Stimulated activated CD4-positive, alpha-beta T cell treated with anti-CD3 and anti-CD28 coated beads, TNF-alpha, amount 100 ng/mL, for 4 hours (primary cell): ENCODE measurements around the gene HOXC9.

Source experiments
- DNase-seq, 3 experiments: peaks; one replicate each; pipeline ENCODE4 v3.0.0-alpha.2; 2020; ENCODE audit warnings: low read depth in 3 of 3

Gene HOXC9

GRCh38 chr12:54000116-54001114, at the start of gene HOXC9:
HOXC9 (plus strand) TSS chr12:54000161; CDS start chr12:54000189, 28 bp downstream.
- DNase-seq, result no peak

DNA sequence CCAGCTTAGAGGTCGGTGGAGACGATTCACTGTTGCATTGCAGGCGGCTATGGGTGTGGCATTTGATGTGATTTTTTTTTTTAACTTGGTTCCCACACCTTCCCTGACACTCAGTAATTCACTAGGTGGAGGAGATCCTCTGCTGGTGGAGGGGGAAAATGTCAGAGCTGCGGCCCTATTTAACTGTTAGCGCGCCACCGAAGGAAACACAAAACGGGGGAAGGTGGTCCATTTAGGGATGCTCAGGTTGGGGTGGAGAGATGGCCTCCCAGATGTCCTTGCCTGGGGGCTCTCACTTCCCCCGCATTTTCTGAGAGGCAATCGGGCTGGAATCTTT, 49.6 kb upstream of the HOXC9 start:
- DNase-seq, result no peak

GRCh38 chr12:53950789-53951576, 49.0 kb upstream of the HOXC9 start:
- DNase-seq, result no peak

DNA sequence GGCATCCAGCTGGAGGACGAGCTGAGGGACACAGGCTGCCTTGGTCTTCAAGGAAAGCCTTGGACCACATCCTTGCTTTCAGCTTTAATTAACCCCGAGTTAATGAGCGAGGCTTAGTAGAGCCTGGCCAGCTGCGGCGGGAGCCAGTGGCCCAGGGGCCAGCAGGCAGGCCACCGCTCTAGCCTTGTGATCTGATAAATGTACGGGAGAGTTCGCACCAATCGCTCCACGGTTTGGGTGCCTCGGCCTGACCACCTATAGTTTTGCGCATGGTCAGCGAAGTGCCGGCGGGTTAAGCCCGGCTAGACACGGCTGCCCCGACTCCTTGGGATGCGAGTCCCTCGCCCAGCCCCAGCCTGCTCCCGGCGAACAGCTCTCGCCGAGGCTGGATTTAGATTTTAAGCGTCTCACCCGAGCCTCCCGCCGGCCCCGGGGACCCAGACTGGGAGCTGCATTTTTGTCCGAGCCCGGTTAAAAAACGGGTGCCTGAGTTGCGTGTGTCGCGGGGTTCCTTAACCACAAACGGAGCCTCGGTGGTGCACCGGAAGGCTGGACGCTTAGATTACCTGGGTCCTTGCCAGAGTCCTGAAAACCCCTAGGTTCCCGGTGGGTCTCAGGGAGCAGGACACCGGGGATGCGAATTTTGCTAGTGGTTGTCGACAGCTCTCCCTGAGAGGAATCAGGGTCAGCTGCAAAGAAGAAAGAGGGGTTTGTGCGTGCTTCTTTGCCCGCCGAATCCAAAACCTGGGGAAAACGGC, 48.2 kb upstream of the HOXC9 start:
- no peak for DNase-seq

DNA sequence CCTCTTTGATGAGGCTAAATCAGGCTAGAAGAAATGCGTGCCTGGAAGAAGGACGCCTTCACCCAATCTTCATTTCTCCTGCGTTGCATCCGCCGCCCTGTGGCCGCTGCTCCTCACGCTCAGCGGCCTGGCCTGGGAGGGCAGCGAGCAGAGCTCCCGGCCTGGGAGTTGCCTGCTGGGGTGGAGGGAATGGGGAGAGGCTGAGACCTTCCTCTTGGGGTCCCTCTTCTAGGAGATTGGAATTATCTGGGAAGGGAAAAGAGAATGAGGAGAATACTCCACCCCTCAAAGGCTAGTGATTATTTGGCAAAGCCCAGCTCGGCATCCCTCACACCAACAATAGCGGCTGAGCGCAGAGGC, 47.6 kb upstream of the HOXC9 start:
- DNase-seq, result no peak

DNA sequence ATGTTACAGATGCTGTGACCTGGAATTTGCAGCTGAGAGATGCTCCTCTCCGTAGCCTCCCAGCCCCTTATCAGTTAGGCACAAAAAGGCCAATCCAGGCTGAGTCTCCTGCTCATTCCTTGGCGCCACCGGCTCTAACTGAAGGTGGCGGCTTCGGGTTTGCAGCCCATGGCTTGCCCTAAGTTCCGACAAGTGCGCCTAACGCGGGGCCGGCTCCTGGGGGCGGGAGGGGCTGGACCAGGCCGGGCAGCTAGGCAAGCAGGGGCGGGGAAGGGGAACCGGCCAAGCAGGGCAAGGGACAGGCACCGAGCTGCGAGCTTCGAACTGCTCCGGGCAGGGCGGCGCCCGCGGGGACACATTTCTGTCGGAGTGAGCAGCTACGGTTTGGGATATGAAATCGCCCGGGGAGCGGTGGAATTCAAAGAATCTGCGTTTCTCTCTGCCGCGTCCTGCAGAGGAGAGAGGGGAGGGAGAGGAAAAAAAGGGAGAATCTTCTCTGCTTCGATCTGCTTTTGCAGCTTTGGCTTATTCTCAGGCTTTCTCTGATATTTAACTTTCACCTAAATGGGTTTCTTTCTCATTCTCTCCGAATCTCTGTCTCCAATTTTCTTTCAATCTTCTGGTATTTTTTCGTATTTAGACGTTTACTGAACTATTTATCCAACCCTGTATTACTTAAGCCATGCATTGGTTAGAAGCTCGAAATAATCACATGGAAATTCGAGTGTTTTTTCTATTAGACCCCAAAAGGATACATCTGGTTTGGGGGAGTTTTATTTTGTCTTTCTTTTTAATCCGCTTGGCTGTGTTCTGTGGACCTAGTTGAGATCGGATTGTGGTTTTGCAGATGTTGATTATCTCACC, 46.9 kb upstream of the HOXC9 start:
- no peak for DNase-seq

- no peak for DNase-seq
Observed at GRCh38 chr12:53953831-53954693, 45.9 kb upstream of the HOXC9 start.

DNA sequence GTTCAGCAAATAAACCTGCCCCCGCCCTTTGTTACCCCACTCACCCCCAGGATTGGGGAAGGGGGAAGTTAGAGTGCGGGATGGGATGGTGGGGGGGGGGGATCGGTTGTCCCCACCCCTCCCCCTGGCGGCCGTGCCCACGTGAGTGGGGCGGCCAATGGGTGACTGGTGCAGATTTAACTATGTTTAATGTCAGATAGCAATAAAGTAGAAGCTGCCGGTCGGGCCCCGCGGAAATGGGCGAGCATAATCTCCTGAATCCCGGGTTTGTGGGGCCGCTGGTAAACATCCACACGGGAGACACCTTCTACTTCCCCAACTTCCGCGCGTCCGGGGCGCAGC, 45.3 kb upstream of the HOXC9 start, which contains the start of gene HOXC12:
TSS of gene HOXC12 (plus strand) at position 210 of the 342 bp plus-strand sequence. CDS start at position 237, 27 bp downstream.
- no peak for DNase-seq

GRCh38 chr12:53955036-53955775, 44.8 kb upstream of the HOXC9 start:
- no peak for DNase-seq

DNA sequence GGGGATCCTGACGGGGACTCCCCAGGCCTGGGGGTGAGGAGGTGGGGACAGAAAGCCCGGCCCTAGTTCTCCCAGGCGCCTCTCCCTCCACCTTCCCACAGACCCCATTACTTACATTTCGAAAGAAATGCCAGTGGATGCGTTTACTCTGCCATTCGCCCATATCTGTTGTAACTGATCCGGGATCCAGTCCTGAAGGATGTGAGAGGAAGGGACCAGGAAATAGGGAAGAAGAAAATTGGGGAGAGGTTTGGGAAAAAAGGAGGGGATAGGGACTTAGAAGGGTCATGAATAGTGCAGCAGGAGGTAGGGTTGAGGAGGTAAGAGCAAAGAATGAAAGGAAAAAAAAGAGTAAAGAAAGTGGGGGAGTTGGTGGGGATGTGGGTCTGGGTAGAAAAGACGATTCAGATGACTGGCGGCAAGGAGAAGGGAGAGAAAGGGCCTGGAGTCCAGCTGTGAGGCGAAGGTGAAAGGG, 44.1 kb upstream of the HOXC9 start:
- no peak for DNase-seq

- no peak for DNase-seq
Observed at GRCh38 chr12:53956251-53956887, 43.6 kb upstream of the HOXC9 start.

DNA sequence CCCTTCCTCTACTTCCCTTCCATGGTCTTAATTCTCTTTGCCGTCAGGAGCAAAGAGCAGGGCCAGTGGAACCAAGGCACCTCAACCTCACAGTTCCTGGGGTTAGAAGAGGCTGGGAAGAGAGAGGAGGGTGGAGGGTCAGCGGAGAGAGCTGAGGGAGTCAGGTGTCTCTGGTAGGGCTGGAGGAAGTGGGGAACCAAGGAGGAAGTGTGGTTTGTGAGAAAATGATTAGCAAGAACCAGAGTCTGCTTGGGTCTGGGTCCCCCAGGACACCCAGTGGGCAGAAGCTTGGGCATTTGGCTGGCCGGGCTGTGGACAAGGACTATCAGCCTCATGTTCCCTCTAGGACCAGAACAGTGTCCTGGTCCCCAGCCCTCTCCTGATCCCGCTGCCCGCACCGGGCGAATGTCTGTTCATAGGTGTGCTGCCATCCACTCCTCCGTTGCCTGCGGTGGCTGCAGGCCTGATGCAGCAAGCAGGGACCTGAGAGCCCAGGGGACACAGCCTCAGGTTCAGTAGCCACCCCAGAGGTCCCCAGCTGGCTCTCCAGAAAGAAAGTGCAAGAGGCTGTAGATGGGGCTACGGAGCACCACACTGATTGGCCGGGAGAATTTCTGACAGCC, 42.9 kb upstream of the HOXC9 start:
- DNase-seq, result no peak

GRCh38 chr12:53958128-53958527, 41.8 kb upstream of the HOXC9 start:
- DNase-seq, result no peak

DNA sequence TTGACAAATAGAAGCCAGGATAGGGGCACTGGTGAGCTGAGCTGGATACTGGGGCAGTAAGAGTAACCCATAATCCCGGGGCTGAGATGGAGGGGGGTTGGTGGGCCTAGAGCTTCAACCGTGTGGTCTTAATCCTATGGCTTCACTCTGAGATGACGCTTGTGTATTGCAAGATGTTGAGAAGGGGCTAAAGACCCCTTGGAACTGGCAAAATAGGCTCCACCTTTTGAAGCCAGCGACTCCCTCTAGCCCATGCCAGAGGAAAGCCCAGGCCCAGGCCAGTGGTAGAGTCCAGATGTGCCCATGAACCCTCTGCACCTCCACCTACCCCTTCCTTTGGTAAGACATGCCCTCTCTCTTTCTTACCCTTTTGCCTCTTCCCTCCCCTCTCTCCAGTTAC, 40.6 kb upstream of the HOXC9 start:
- DNase-seq, result no peak

DNA sequence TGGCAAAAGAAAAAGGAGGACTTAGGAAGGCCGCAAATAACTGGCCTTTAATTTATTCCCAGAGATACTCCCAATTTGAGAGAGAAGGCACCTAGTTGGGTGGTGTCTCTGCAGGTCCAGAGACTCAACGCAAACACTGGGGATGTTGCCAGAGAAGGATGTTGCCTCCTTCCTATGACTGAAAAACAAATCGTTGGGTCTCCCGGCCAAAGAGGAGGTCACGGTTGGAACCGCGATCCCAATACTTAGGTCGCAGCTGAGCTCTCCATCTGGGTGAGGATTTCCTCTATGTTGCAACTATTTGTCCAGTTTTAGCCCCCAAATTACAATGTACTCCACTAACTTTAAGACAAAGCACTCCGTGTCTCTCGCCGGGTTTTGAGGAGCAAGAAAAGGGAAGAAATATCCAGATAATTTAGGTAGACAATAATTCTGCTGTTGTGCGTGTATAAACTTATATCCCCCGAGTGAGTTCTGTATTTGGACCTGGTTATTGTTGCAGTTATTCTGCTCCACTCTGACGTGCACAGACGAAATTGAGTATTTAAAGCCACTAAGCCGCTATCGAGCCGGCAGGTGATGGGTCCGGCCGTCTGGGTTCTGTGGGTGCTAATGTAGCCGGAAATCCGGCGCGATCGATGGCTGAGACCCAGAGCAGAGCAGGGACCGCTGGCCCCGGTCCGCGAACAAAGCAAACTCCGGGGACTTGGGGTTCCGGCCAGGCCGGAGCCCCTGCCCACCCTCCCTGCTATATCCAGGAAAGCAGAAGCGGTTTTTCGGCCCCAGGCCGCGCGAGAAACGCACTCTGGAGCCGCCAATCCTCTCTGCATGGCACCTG, 39.6 kb upstream of the HOXC9 start:
- no peak for DNase-seq

- no peak for DNase-seq
Observed at GRCh38 chr12:53961025-53961761, 38.8 kb upstream of the HOXC9 start.

GRCh38 chr12:53963005-53963404, 37.0 kb upstream of the HOXC9 start:
- DNase-seq, result no peak
